K562 (cell line): ENCODE measurements around the gene C11orf65. TPM values are rescaled to one million over a fixed set of nuclear protein-coding genes. Genes with fewer than 3 reads are reported as not detected.
A peak's percentile ranks its signal among the peaks of the same experiment; 100 is the strongest.

Experiments
- BHLHE40 ChIP-seq: IDR thresholded peaks from 2 replicates; pipeline ENCODE4 v1.6.1; 2011; ENCODE audit warnings: low read length, improper control_type of control experiment
- CBX3 ChIP-seq, 2 experiments: IDR thresholded peaks; 1 replicate in 1 of 2; 2 replicates in 1 of 2; pipeline ENCODE4 v1.6.1; 2012; ENCODE audit warnings: inconsistent platforms in 2 of 2, low read length in 2 of 2, borderline replicate concordance in 1 of 2, control low read depth in 1 of 2
- CREM ChIP-seq: IDR thresholded peaks from 2 replicates; pipeline ENCODE4 v1.6.1; 2014; ENCODE audit warnings: antibody characterized with exemption, low read depth
- GTF2A2 ChIP-seq: IDR thresholded peaks from 2 replicates; pipeline ENCODE4 v1.6.1; 2016; ENCODE audit warnings: mild to moderate bottlenecking, missing genetic modification characterization, missing compliant biosample characterization
- HDGF ChIP-seq: fragments of 450-650 bp; IDR thresholded peaks from 2 replicates; pipeline ENCODE4 v1.6.1; 2016
- HIVEP1 ChIP-seq: fragments of 250-450 bp; sonication (Bioruptor Pico); IDR thresholded peaks from 2 replicates; pipeline ENCODE4 v1.4.0; 2020; ENCODE audit warnings: mild to moderate bottlenecking
- HSF4 ChIP-seq: fragments of 250-450 bp; sonication (Bioruptor Pico); IDR thresholded peaks from 2 replicates; pipeline ENCODE4 v2.1.2; 2022; ENCODE audit warnings: mild to moderate bottlenecking, moderate library complexity, borderline replicate concordance
- KDM4B ChIP-seq, 2 experiments: fragments of 450-650 bp in 1 of 2; sonication (generic) in 1 of 2; IDR thresholded peaks; 2 replicates each; pipeline ENCODE4 v1.6.1; 2016 to 2017; ENCODE audit warnings: borderline replicate concordance in 2 of 2, antibody characterized with exemption in 1 of 2, low read depth in 1 of 2, mild to moderate bottlenecking in 1 of 2
- KLF1 ChIP-seq: fragments of 450-650 bp; IDR thresholded peaks from 2 replicates; pipeline ENCODE4 v1.6.1; 2016; ENCODE audit warnings: missing genetic modification characterization, missing compliant biosample characterization
- KLF10 ChIP-seq: fragments of 250-450 bp; sonication (Bioruptor Pico); IDR thresholded peaks from 2 replicates; pipeline ENCODE4 v1.6.1; 2021; ENCODE audit warnings: matching md5 sums
- MAFK ChIP-seq: IDR thresholded peaks from 2 replicates; pipeline ENCODE4 v1.6.1; 2011; ENCODE audit warnings: low read length, improper control_type of control experiment
- MTA3 ChIP-seq: fragments of 450-650 bp; formaldehyde crosslinking; IDR thresholded peaks from 2 replicates; pipeline ENCODE4 v1.6.1; 2017; ENCODE audit warnings: mild to moderate bottlenecking, borderline replicate concordance
- NUFIP1 ChIP-seq: fragments of 450-650 bp; IDR thresholded peaks from 2 replicates; pipeline ENCODE4 v1.6.1; 2018; ENCODE audit not compliant: partially characterized antibody
- SMC3 ChIP-seq: conservative IDR thresholded peaks from 2 replicates; pipeline ENCODE4 v1.6.1; 2011; ENCODE audit warnings: low read depth, low read length, improper control_type of control experiment; ENCODE audit not compliant: insufficient read depth
- SNRNP70 ChIP-seq: fragments of 200-400 bp; formaldehyde crosslinking; optimal IDR thresholded peaks from 2 replicates; pipeline ENCODE3; 2017; ENCODE audit warnings: low read depth, low read length
- YBX1 ChIP-seq: fragments of 450-650 bp; IDR thresholded peaks from 2 replicates; pipeline ENCODE4 v1.7.1; 2016; ENCODE audit warnings: mild to moderate bottlenecking
- ZNF140 ChIP-seq: fragments of 250-450 bp; sonication (Bioruptor Pico); IDR thresholded peaks from 2 replicates; pipeline ENCODE4 v1.8.0; 2021; ENCODE audit warnings: moderate library complexity, mild to moderate bottlenecking, inconsistent platforms
- ZNF551 ChIP-seq: fragments of 250-450 bp; sonication (Bioruptor Pico); IDR thresholded peaks from 2 replicates; pipeline ENCODE4 v1.5.0; 2021; ENCODE audit warnings: mild to moderate bottlenecking, moderate library complexity
- ZNF583 ChIP-seq: fragments of 250-450 bp; sonication (Bioruptor Pico); IDR thresholded peaks from 2 replicates; pipeline ENCODE4 v1.4.0; 2020
- polyA plus RNA-seq, 8 experiments: library from polyadenylated mRNA; depleted of rRNA in 4 of 8; stranded (reverse) in 5 of 8; unstranded in 3 of 8; fragments of >200 nt; fragmentation: Nextera tagmentation in 2 of 8; fragmentation: Illumina TruSeq in 1 of 8; extraction: Ambion mirVana in 2 of 8; extraction: Trizol in 1 of 8; gene quantifications; 2 replicates each; pipeline versions ENCODE4 v1.2.1 to v1.2.3, GENCODE V29; 2011 to 2014; ENCODE audit warnings: inconsistent platforms in 1 of 8, missing spikeins in 1 of 8
- total RNA-seq, 7 experiments: library from RNA; depleted of rRNA in 6 of 7; stranded (reverse); fragments of >200 nt in 6 of 7; fragmentation: Illumina TruSeq in 2 of 7; extraction: Trizol in 2 of 7; gene quantifications; 2 replicates each; pipeline versions ENCODE4 v1.2.1 to v1.2.3, GENCODE V29; 2011 to 2021; ENCODE audit warnings: low replicate concordance in 1 of 7
- TF ChIP-seq, protein P1 (sequence below): sonication (generic); formaldehyde crosslinking; IDR thresholded peaks from 2 replicates; pipeline ENCODE4 v1.8.0; 2022; ENCODE audit warnings: missing genetic modification reagents, mild to moderate bottlenecking, moderate library complexity, borderline replicate concordance
- TF ChIP-seq, protein P2 (sequence below): fragments of 450-650 bp; formaldehyde crosslinking; IDR thresholded peaks from 2 replicates; pipeline ENCODE4 v1.4.0; 2022; ENCODE audit warnings: mild to moderate bottlenecking, moderate library complexity
- TF ChIP-seq, protein P3 (sequence below): fragments of 450-650 bp; IDR thresholded peaks from 2 replicates; pipeline ENCODE4 v1.6.1; 2017; ENCODE audit warnings: antibody characterized with exemption, mild to moderate bottlenecking

The C11orf65 gene
- total and polyA plus RNA-seq, 9 of the 15 experiments (the other 6 are each of a cell fraction or from before 2014, with no cell fraction given), result 1.0 to 2.1 (median 1.2) TPM

DNA sequence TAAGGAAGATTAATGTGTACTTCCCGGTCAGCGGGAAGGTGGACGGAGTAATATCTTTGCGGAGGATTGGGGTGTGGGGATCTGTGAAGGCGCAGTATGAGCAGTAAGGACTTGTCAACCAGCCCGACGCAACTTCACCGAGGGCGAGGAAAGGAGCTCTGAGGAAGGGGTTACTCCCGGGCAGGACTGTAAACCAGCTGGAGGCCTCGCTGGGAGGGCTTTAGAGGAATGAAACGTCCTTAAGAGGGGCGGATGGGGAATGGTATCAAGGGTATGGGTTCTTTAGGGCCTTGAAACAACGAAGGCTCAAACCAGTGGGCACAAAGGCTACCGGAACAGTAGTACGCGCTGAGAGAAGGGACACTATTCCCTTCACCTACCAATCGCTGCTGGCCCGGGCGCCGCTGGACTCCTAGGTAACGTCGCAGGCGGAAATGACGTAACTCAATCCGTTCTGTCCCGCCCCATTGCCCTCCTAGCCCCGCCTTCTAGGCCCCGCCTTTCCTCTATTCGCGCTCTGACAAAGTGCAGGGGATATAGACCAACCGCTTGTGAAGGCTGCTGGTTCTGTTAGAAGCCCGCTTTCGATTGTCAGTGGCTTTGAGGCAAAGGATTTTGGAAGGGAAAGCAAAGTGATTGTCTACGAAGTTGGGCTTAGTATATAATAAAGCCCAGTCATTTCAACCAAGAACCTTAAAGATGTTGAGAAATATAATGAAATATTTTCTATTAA is at the start of gene C11orf65 (continued):
- no peak for TF ChIP-seq ZNF551
- 0 out of 4 replicates have a peak, but pooled peaks of 1 of the 2 experiments have one; percentile 31 for TF ChIP-seq KDM4B (IDR thresholded peaks at IDR 0.05; ENCODE audit: borderline replicate concordance in 2 of 2, low read depth in 1 of 2)
- peak; percentile 85; the same call in 1 of the 2 replicates for TF ChIP-seq MTA3
- TF ChIP-seq, protein P1, sequence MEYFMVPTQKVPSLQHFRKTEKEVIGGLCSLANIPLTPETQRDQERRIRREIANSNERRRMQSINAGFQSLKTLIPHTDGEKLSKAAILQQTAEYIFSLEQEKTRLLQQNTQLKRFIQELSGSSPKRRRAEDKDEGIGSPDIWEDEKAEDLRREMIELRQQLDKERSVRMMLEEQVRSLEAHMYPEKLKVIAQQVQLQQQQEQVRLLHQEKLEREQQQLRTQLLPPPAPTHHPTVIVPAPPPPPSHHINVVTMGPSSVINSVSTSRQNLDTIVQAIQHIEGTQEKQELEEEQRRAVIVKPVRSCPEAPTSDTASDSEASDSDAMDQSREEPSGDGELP (CRISPR knock-in tag), result peak; percentile 82
- no peak for TF ChIP-seq NUFIP1
- TF ChIP-seq HDGF, result no peak
- no peak for TF ChIP-seq KLF1 (tag)
- TF ChIP-seq GTF2A2, result no peak
- TF ChIP-seq, protein P2, sequence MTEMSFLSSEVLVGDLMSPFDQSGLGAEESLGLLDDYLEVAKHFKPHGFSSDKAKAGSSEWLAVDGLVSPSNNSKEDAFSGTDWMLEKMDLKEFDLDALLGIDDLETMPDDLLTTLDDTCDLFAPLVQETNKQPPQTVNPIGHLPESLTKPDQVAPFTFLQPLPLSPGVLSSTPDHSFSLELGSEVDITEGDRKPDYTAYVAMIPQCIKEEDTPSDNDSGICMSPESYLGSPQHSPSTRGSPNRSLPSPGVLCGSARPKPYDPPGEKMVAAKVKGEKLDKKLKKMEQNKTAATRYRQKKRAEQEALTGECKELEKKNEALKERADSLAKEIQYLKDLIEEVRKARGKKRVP (CRISPR knock-in tag), result 0 out of 2 replicates have a peak, but pooled peaks have one; percentile 31
- no peak for TF ChIP-seq SNRNP70
- TF ChIP-seq SMC3, result no peak
- TF ChIP-seq CREM, result peak; percentile 98
- TF ChIP-seq HIVEP1, result no peak
- TF ChIP-seq, protein P3, sequence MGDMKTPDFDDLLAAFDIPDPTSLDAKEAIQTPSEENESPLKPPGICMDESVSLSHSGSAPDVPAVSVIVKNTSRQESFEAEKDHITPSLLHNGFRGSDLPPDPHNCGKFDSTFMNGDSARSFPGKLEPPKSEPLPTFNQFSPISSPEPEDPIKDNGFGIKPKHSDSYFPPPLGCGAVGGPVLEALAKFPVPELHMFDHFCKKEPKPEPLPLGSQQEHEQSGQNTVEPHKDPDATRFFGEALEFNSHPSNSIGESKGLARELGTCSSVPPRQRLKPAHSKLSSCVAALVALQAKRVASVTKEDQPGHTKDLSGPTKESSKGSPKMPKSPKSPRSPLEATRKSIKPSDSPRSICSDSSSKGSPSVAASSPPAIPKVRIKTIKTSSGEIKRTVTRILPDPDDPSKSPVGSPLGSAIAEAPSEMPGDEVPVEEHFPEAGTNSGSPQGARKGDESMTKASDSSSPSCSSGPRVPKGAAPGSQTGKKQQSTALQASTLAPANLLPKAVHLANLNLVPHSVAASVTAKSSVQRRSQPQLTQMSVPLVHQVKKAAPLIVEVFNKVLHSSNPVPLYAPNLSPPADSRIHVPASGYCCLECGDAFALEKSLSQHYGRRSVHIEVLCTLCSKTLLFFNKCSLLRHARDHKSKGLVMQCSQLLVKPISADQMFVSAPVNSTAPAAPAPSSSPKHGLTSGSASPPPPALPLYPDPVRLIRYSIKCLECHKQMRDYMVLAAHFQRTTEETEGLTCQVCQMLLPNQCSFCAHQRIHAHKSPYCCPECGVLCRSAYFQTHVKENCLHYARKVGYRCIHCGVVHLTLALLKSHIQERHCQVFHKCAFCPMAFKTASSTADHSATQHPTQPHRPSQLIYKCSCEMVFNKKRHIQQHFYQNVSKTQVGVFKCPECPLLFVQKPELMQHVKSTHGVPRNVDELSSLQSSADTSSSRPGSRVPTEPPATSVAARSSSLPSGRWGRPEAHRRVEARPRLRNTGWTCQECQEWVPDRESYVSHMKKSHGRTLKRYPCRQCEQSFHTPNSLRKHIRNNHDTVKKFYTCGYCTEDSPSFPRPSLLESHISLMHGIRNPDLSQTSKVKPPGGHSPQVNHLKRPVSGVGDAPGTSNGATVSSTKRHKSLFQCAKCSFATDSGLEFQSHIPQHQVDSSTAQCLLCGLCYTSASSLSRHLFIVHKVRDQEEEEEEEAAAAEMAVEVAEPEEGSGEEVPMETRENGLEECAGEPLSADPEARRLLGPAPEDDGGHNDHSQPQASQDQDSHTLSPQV, result no peak
- no peak for TF ChIP-seq KLF10 (CRISPR knock-in tag)
- TF ChIP-seq BHLHE40, result 0 out of 2 replicates have a peak, but pooled peaks have one; percentile 18
- TF ChIP-seq ZNF140 (CRISPR knock-in tag), result no peak
- TF ChIP-seq ZNF583 (CRISPR knock-in tag), result no peak
- peak in 1 of 2 experiments; percentile 56; a peak in 1 of 3 replicates for TF ChIP-seq CBX3 (IDR thresholded peaks at IDR 0.05; ENCODE audit: borderline replicate concordance in 1 of 2, low read length in 2 of 2)
- no peak for TF ChIP-seq HSF4 (CRISPR knock-in tag)
- no peak for TF ChIP-seq MAFK
- no peak for TF ChIP-seq YBX1
